Stimulated activated CD4-positive, alpha-beta T cell treated with anti-CD3 and anti-CD28 coated beads, Interleukin-12 subunit alpha, Interleukin-12 subunit beta, amount 100 ng/mL, for 4 hours (primary cell): ENCODE data around the gene SF1.

ENCODE experiments used
- DNase-seq: peaks from one replicate; pipeline ENCODE4 v3.0.0-alpha.2; 2020

SF1 gene

DNA sequence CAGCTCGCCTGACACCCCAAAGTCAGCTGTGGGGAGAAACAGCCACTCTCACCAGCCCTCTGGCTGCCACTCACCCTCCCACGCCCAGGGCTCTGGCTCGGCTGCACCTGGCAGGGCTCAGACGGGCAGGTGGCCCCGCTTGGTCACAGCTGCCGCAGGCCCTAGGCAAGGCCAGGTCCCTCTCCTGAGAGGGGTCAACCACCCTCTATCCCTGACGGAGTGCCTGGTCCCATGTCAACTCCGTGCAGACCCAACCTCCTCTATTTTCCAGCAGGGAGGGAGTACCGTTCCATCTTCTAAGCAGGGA, 22.8 kb upstream of the SF1 start:
- no peak for DNase-seq

DNA sequence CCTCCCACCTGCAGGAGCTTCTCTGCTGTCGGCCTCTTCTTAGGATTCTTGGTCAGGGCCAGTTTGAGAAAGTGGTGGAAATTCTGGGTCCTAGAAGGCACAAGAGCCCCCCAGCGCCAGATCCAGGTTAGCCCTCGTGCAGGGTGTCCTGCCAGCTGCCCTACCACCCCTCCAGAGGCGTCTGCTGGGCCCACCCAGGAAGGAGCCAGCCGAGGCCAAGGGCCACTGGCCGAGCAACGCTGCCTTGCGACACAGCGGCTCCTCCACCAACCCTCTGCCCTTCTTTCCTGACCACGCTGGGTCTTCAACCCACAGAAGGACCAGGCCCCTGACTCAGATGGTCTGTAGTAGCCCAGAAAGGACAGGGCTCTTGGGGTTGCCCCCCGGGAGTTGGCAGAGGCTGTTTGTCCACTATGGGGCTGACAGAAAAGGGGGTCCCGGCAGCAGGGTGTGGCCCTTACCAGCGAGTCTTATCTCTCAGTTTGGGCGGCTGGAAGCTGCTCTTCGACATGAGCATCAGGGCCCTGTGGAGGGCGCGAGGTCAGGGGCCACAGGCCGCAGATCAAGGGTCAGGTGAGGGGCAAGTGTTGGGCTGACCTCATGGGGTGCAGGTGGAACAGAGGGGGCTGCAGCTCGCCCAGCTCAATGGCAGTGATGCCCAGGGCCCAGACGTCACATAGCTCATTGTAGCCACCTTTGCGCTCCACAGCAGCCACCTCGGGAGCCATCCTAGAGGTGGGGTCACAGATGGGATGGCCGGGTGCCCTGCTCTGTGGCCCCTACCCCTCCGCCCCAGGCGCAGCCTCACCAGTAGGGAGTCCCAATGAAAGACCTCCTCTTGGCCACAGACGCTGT, 22.2 kb upstream of the SF1 start:
- DNase-seq = no peak

DNA sequence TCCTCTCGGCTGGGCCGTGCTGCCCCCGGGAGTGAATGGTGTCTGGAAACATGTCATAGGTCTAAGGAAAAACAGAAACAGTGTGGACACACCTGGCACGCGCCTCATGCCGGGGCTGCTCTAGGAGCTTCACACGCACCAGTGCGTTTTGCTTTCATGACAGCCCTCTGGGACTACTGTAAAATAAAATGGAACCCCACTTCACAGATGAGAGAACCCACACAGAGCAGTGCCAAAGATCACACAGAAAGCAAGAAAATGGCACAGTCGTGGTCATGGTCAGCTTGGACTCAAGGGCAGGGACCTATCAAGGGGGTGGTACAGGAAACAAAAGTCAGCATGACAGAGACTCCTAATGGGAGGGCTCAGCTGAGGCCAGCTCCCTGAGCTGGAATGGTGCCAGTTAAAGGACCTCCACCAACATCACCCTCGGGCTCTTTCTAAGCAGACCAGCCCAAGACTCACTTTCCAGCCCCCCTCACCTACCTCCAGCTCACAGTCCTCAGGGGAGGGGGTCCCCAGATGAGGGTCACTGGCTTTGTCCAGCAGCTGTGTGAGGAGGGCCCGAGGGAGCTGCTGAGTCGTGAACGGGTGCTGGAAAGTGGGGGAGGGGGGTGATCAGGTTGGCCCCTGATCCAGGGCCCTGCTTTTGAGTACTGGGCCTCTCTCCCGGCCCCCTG, 21.4 kb upstream of the SF1 start:
- no peak for DNase-seq

DNA sequence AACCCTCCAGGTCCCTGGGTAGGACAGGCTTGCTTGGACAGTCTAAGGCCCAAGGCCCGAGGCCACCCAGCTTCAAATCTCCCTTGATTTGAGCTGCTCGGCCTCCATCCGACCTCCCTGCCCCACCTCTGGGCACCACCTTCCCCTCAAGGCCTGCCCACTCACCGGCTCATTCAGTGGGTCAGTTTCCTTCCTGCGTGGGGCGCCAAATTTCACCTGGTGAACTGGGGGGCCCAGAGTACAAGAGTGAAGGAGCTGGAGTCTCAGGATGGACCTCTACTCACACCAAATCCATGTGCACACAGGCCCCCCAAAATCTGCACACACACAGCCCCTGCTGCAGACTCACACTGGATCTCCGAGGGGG, 20.9 kb upstream of the SF1 start:
- DNase-seq = no peak

DNA sequence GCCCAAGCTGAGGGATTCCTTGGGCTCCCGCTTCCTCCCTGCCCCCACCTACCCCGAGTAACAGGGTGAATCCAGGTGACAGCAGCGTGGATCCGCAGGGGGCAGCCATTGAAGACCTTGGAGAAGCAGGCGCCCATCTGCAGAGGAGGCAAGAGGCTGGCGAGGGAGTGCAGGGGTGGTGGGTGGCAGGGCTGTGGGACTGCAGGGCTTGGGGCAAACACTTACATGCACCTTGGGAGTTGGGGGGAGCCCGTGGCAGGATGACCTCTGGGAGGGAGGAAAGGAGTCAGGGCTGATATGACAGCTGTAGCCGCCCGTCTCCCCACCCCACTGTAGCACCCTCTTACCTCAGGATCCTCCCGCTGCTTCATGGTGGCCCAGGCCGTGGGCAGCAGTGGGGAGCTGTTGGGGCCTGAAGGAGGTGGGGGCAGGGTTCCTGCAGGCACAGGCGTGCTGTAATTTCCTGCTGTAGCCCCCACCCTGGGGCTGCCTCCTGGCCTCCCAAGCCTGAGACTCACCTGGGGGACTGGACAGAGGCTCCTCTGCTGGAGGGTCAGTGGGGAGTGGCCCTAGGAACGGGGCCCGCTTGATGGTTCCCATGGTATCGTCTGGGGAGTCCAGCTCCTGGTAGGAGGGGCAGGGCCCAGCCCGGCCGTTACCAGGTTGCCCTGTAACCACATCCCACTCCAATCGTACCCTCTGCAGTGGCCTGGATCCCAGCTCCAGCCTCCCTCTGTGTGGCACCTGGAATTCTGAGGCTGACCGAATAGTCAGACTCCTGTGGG, 18.6 kb upstream of the SF1 start:
- DNase-seq = no peak

DNA sequence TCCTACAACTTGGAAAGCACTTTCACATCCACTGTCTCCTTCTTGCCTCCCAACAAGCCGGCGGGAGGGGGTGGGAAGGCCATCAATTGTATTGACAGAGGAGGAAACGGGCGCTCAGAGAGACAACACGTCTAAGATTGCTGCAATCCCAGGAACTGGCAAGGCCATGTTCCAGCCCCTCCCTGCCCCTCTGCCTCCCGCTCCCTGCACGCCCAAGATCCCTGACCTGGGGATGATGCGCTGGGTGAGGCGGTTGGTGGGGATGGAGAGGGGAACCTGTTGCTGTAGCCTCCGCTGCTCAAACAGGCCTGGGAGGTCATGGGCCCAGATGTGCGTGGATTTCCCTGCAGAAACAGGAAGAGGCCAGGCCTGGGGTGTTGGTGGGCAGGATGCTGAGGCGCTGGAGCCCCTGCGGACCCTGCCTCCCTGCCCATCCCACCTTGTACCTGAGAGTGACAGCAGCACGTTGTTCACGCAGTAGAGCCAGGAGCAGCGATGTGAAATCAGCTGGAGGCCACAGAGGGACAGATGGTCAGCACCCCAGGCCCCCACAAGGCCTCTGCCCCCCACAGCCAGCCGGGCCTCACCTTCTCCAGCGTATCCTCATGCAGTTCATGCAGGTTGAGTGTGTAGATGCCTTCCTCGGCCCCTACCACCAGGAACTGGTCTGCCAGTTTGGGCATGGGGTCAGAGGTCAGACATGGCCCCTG, 17.9 kb upstream of the SF1 start:
- DNase-seq = no peak

DNA sequence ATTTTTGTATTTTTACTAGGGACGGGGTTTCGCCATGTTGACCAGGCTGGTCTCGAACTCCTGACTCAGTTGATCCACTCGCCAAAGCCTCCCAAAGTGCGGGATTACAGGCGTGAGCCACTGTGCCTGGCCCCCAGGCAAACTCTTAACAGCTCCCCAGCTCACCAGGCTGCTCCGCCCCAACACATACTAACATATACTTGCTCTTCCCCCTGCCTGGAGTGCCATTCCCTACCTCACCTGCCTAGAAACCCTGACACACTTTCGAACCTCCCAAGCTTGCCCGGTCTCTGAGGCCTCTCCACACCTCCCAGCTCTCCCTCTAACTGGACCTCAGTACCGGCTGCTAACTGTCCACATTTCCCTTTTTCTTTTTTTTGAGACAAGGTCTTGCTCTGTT, 16.2 kb upstream of the SF1 start:
- no peak for DNase-seq

DNA sequence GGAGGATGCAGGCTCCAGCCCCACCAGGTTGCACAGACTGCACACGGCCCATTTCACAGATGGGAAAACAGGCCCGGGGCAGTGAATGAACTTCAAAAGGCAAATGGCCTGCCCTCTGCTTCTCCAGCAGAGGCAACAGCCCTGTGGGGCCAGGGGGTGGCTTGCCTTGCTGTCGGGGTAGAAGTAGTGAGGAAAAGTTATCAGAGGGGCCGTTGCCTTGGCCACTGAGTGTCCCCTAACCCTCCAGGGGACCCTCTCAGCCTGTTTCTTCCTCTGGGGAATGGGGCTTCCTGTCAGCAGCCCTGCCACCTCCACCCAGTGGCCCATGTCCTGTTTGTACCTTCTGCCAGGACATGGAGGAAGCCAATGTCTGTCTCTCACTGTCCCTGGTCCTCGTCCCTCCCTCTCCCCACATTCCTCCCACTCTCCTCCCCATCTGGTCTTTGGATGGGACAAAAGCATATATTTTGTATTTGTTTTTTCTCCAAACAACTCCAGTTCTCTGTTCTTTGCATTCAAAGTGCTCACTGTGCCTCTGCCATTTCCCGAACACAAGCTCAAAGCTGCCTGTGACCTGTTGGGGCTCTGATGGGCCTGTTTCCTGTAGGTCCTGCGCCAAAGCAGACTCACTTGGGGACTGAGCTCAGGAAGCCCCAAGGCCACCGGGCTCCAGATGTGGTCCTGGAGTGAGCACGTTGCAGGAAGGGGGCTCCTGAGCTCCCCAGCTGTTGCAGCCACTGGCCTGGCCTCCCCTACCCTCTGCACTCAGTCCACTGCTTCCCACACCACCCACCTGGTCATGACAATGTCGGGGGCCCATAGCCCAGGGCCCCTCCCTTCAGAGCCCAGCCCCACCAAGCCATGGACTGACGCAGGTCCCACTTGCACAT, 15.2 kb upstream of the SF1 start:
- no peak for DNase-seq

DNA sequence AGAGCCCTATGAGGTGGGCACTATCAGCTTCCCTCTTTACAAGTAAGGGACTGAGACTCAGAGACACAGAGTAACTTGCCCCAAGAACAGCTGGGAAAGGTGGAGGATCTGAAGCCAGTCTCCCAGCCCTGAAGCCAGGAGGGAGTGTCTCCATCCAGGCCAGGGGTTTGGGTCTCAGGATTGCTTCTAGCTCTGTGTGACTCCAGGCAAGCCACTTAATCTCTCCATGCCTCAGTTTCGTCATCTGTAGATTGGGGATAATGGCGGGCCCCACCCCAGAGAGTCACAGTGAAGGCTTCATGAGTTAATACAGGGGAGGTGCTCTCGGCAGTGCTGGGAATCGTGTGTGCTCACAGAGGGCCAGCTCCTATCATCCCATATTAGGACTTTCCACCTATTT, 14.1 kb upstream of the SF1 start:
- DNase-seq = no peak

DNA sequence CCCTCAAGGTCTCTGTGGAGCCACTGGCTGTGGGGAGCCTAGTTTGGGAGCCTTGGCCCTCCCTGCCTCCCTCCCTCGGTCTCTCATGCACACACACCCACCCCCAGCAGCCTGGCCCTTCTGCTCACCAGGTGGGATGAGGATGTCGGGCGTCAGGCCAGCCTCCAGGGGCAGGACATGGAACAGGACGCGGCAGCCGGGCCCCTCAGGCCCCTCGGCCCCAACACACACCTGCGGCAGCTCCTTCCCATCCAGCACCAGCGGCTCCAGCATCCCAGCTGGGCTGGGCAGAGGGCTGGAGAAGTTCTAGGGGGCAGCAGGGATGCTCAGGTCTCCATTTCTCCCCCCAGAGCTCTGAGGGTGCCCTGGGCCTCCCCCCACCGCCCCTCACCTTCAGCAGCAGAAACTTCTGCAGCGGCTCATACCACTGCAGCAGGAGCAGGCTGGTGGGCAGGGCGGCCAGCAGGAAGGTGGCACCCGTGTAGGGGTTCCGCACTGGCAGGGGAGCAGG, 13.5 kb upstream of the SF1 start:
- DNase-seq = no peak

DNA sequence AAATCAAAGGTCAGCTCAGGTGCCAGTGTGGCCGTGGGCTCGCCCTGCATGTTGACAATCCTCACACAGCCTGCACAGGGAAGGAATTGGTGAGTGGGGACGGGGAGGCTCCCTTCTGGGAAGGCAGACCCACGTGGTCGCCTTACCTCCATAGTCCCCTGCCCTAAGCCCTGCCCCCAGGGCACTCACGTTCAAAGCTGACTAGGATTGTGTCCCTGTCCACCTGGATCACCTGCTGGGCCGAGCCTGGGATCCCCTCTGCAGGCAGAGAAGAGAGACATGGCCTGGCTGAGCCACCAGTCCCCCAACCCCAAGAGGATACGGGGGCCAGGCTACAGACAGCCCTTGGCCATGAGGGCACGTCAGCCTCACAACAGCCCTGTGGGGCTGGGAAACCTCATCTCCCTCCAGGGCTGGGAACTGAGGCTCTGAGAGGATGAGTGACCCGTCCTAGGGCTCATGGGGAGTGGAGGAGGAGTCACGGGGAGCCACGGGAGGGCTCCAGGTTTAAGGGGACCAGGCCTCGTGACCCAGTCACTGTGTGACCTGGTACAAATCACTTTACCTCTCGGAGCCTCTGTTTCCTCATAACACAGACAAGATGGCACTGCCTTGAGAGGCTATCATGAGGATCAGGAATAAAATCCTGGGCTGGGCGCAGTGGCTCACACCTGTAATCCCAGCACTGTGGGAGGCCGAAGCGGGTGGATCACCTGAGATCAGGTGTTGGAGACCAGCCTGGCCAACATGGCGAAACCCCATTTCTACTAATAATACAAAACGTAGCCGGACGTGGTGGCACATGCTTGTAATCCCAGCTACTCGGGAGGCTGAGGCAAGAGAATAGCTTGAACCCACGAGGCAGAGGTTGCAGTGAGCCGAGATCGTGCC, 12.1 kb upstream of the SF1 start:
- DNase-seq = no peak

DNA sequence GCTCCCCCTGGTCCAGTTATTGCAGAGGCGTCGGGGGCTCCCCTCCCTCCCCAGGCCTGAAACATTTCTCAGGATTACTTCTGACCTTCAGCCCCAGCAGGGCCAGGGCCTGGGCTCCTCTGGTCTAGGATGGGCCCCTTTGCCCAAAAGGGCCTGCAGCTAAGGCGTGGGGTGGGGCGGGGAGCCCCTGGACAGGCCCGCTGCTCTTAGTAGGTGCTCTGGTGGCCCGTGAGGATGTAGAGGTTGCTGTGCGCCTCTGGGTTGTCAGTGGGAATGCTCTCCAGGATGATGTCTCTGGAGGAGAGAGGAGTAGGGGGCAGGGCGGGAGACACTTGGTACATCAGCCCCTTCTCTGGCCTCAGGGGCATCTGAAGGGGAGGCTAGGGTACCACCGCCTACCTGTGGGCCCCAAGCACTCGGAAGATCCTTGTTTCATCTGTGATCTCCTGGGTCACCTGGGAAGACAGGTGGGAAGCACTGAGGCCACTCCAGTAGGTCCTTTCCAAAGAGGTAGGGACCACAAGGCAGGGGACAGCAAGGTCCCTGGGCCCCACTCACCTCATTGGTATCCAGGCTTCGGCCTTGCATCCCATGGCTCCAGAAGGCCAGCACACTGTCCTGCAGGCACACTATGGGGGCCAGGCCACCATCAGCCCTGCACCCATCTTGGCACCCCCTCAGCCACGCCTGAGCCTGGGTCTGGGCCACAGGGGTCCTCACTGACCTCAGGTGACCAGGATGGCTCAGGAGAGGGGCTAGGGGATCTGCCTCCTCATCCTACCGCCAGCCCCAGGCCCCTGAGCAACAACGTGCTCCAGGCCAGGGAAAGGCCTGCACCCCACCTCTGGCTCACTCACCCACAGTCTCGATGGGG, 11.2 kb upstream of the SF1 start:
- DNase-seq = no peak

DNA sequence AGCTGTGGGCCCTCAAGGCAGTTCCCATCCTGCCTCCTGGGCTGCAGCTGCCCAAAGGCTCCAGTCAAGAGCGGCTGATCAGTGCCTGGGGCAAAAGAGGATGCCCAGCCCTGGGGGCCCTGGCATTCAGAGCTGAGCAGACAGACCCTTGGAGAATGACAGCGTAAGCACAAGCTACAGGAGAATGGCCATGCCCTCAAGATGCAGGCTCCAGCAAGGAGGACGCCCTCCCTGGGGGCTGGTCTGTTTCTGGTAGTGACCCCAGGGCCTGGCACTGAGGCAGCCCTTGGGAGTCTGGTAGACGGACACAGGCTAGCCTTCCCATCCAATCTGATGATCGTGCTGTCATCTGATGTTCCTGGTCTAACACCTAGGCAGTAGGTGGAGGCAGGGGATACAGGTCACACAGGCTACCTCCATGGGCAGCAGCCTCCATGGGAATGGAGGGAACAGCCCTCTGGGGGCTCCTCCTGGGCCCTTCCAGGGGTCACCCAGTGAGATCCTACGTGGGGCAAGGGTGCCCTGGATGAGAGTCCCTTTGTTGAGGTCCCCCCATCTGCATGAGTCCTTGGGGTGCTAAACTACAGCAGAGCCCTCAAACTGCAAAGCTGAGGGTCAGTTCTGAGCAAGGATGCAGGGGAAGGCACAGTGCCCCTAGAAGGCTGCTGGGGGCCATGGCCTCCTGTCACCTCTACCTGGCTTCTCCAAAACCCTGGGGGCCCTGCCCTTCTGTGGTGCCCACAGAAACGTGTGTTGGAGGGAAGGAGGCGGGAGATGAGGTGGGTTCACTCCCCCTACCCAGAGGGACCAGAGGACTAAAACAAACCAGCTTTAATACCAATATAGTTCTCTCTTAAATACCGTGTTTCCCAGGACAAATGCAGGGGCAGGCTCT, 10.2 kb upstream of the SF1 start:
- no peak for DNase-seq

DNA sequence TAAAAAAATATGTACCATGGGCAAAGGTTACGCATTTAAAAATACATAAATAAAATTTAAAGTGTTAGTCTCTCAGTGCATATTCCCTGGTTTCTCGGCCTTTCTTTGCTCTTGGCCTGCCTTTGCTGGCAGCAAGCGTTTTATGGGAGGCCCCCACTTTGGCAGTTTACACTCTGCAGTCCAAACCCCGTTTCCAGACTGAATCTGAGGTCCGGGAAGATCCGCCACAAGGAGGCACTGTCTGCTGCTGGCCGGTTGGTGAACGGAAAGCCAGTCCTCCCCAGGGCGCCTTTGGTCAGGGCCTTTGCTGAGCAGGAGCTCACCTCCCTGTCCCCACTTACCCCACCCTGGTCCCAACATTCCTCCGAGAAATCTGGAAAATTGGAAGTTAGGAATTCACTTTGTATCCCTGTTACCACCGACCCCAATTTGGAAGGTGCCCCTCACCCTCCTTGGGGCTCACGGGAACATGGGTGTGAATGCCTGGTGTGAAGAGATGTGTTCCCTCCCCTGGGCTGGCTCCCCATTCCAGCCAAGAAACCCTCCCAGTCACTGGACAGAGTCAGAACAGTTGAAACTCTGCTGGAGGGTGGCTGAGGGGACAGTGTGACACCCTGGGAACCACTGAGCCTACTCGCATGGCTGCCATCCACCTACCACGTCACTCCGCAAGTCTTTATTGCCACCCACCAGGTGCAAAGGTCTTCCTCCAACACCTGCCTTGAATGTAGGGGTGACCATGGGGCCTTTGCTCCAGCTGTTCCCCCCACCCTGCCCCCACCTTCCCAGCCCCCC, 9.4 kb upstream of the SF1 start:
- peak; percentile 58 for DNase-seq

DNA sequence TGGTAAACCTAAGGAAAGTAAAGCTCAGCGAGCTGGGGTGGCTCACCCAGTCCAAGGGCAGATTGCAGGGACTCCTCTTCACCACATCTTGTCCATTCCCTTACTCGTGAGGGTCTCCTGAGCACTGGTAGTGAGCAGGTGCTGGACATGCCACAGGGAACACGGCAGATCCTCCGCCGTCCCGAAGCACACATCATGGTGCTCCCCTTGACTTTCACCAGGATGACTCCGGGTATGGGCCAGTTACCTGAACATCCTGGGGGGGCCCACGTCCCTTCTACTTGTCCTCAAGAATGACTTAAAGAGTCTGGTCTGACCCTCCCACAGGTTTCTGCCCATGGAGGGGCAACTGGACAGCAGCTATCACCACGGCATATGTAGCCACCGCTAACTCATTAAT, 8.0 kb upstream of the SF1 start:
- no peak for DNase-seq

DNA sequence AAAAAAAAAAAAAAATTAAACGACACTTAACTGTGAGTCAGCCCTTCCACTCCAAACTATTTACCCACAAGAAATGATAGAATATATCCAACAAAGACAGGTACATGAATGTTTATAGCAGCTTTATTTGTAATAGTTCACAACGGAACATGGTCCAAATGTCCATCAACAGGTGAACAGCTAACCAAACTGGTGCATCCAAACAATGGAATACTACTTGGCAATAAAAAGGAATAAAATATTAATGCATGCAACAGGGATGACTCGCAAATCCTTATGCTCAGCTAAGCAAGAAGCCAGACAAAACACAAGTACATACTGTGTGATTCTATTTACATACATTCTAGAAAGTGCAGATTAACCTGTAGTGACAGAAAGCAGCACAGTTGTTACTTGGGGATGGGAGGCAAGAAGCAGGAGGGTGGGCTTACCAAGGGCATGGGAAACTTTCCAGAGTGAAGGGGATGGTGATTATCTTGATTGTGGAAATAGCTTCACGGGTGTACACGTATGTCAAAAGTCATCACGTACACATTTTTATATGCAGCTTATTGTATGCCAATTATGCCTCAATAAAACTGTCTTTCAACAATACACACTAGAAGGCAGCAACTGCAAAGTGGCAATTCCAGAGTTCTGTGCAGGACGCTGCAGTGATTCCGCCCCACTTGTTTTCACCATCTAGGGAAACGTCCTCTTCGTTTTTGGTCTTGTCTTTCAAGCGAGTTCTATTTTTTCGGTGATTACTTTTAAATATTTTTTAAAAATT, 6.7 kb upstream of the SF1 start:
- no peak for DNase-seq

DNA sequence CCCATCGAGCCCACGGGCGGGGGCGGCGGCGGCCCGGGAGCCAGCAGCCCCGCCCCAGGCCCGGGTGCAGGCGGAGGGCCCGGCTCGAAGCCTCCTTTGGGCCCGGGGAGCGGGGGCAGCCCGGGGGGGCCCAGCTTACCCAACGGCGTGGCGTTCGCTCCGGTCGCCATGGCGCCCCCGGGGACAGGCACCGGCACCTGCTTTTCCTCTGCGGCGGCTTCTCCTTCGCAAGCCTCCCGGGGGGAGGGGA, 194 bp downstream of the SF1 start:
- DNase-seq = no peak
